Measurements from ENCODE around the gene ITGB4.

- TF ChIP-seq CHD4 (IDR thresholded peaks at IDR 0.05) (no peak), POLR2A (IDR thresholded peaks at IDR 0.05; ENCODE audit: low read depth, low read length) (no peak), BCL3 (IDR thresholded peaks at IDR 0.05; ENCODE audit: borderline replicate concordance, insufficient read depth, low read depth, low read length, poor library complexity, severe bottlenecking) (no peak)
Observed at GRCh38 chr17:75703191-75703590, 18.1 kb upstream of the ITGB4 start.
